Measurements from ENCODE around the gene MTF1. TPM values are rescaled to one million over a fixed set of nuclear protein-coding genes. Genes with fewer than 3 reads are reported as not detected.

MTF1 gene
- total and polyA plus RNA-seq, 5 donors: 2.4 to 13.4 (median 11.0) TPM

- Histone ChIP-seq H3K4me3 (ENCODE audit: low read length) (no peak overlapping the region), H3K27ac (ENCODE audit: low read length) (no peak overlapping the region), H3K27me3 (ENCODE audit: control insufficient read depth, insufficient read depth) (no peaks in the 10 kb centered on the region), H3K9me3 (ENCODE audit: control insufficient read depth, low read length) (no peaks in the 10 kb centered on the region), H3K4me1 (ENCODE audit: control insufficient read depth, insufficient read depth, low read length) (no peaks in the 10 kb centered on the region)
- intact Hi-C loops (cut with DNase I): no loop called here
- WGBS: 95% methylated on average over 4 of the region's 4 CpGs
- DNase-seq (no peak), ATAC-seq (no peak)
Observed at GRCh38 chr1:37831109-37831508, 28.3 kb downstream of the MTF1 start.

GRCh38 chr1:37828410-37829074, 30.9 kb downstream of the MTF1 start:
- intact Hi-C loops (cut with DNase I): no loop called here
- WGBS: 96% methylated on average over 12 of the region's 12 CpGs

GRCh38 chr1:37825506-37825905, 33.9 kb downstream of the MTF1 start:
- ATAC-seq (no peak), DNase-seq (no peak)
- H3K4me1 ChIP-seq (ENCODE audit: control insufficient read depth, insufficient read depth, low read length): no peaks in the 10 kb centered on the region
- no peak overlapping the region for H3K27ac ChIP-seq (ENCODE audit: low read length)
- 69% methylated on average over 2 of the region's 2 CpGs for WGBS
- intact Hi-C loops (cut with DNase I): no loop called here
- no peaks in the 10 kb centered on the region for H3K27me3 ChIP-seq (ENCODE audit: control insufficient read depth, insufficient read depth)
- no peak overlapping the region for H3K4me3 ChIP-seq (ENCODE audit: low read length)
- H3K9me3 ChIP-seq (ENCODE audit: control insufficient read depth, low read length): no peaks in the 10 kb centered on the region

More at GRCh38 chr1:37828410-37829074, 30.9 kb downstream of the MTF1 start:
- DNase-seq: no peak
- no peak for ATAC-seq
- Histone ChIP-seq H3K9me3 (ENCODE audit: control insufficient read depth, low read length) (no peaks in the 10 kb centered on the region), H3K4me3 (ENCODE audit: low read length) (no peak overlapping the region), H3K27me3 (ENCODE audit: control insufficient read depth, insufficient read depth) (no peaks in the 10 kb centered on the region), H3K4me1 (ENCODE audit: control insufficient read depth, insufficient read depth, low read length) (no peaks in the 10 kb centered on the region), H3K27ac (ENCODE audit: low read length) (no peak overlapping the region)

GRCh38 chr1:37824001-37824400, 35.4 kb downstream of the MTF1 start:
- no peak overlapping the region for H3K4me3 ChIP-seq (ENCODE audit: low read length)
- no peak for DNase-seq
- no peaks in the 10 kb centered on the region for H3K4me1 ChIP-seq (ENCODE audit: control insufficient read depth, insufficient read depth, low read length)
- H3K27me3 ChIP-seq (ENCODE audit: control insufficient read depth, insufficient read depth): no peaks in the 10 kb centered on the region
- intact Hi-C loops (cut with DNase I): no loop called here
- H3K27ac ChIP-seq (ENCODE audit: low read length): no peak overlapping the region
- H3K9me3 ChIP-seq (ENCODE audit: control insufficient read depth, low read length): no peaks in the 10 kb centered on the region
- ATAC-seq: no peak
- WGBS: 97% methylated on average over 2 of the region's 2 CpGs

- DNase-seq (no peak), ATAC-seq (no peak)
- Histone ChIP-seq H3K27me3 (ENCODE audit: control insufficient read depth, insufficient read depth) (no peaks in the 10 kb centered on the region), H3K27ac (ENCODE audit: low read length) (no peak overlapping the region), H3K4me1 (ENCODE audit: control insufficient read depth, insufficient read depth, low read length) (no peaks in the 10 kb centered on the region), H3K4me3 (ENCODE audit: low read length) (no peak overlapping the region), H3K9me3 (ENCODE audit: control insufficient read depth, low read length) (no peaks in the 10 kb centered on the region)
- intact Hi-C loops (cut with DNase I): no loop called here
- WGBS: 95% methylated on average over 9 of the region's 9 CpGs
Observed at GRCh38 chr1:37822906-37823815, 36.2 kb downstream of the MTF1 start.

GRCh38 chr1:37821481-37821880, 37.9 kb downstream of the MTF1 start:
- intact Hi-C loops (cut with DNase I): no loop called here
- 91% methylated on average over 2 of the region's 2 CpGs for WGBS
- H3K4me3 ChIP-seq (ENCODE audit: low read length): no peak overlapping the region
- H3K27ac ChIP-seq (ENCODE audit: low read length): no peak overlapping the region
- no peaks in the 10 kb centered on the region for H3K9me3 ChIP-seq (ENCODE audit: control insufficient read depth, low read length)
- H3K27me3 ChIP-seq (ENCODE audit: control insufficient read depth, insufficient read depth): no peaks in the 10 kb centered on the region
- no peak for ATAC-seq
- DNase-seq: no peak
- no peaks in the 10 kb centered on the region for H3K4me1 ChIP-seq (ENCODE audit: control insufficient read depth, insufficient read depth, low read length)

GRCh38 chr1:37817481-37817880, 41.9 kb downstream of the MTF1 start:
- WGBS: 32% methylated on average over 2 of the region's 2 CpGs
- intact Hi-C loops (cut with DNase I): no loop called here
- H3K4me3 ChIP-seq (ENCODE audit: low read length): no peak overlapping the region
- H3K9me3 ChIP-seq (ENCODE audit: control insufficient read depth, low read length): no peaks in the 10 kb centered on the region
- H3K27ac ChIP-seq (ENCODE audit: low read length): no peak overlapping the region
- DNase-seq (peak in 2 of 3 donors; percentile 56 to 83), ATAC-seq (no peak)
- no peaks in the 10 kb centered on the region for H3K27me3 ChIP-seq (ENCODE audit: control insufficient read depth, insufficient read depth)
- no peaks in the 10 kb centered on the region for H3K4me1 ChIP-seq (ENCODE audit: control insufficient read depth, insufficient read depth, low read length)

GRCh38 chr1:37814252-37814651, 45.1 kb downstream of the MTF1 start:
- peak in 1 of 2 donors; percentile 39 for ATAC-seq
- 75% methylated on average over 7 of the region's 7 CpGs for WGBS

GRCh38 chr1:37813529-37814145, 45.8 kb downstream of the MTF1 start:
- H3K4me3 ChIP-seq (ENCODE audit: low read length): no peak overlapping the region
- DNase-seq (no peak), ATAC-seq (no peak)
- no peak overlapping the region for H3K27ac ChIP-seq (ENCODE audit: low read length)
- intact Hi-C loops (cut with DNase I): loop anchor here in 1 of 4 donors (5.0 kb wide), 1 partner anchor 44 kb away; the partner anchor contains the start of gene MTF1
- H3K4me1 ChIP-seq (ENCODE audit: control insufficient read depth, insufficient read depth, low read length): peaks cover 5% of the 10 kb centered on the region
- no peaks in the 10 kb centered on the region for H3K27me3 ChIP-seq (ENCODE audit: control insufficient read depth, insufficient read depth)
- WGBS: 78% methylated on average over 2 of the region's 2 CpGs
- no peaks in the 10 kb centered on the region for H3K9me3 ChIP-seq (ENCODE audit: control insufficient read depth, low read length)

More at GRCh38 chr1:37814252-37814651, 45.1 kb downstream of the MTF1 start:
- Histone ChIP-seq H3K4me1 (ENCODE audit: control insufficient read depth, insufficient read depth, low read length) (peaks cover 1% of the 10 kb centered on the region), H3K27me3 (ENCODE audit: control insufficient read depth, insufficient read depth) (no peaks in the 10 kb centered on the region), H3K4me3 (ENCODE audit: low read length) (no peak overlapping the region), H3K27ac (ENCODE audit: low read length) (no peak overlapping the region), H3K9me3 (ENCODE audit: control insufficient read depth, low read length) (no peaks in the 10 kb centered on the region)
- intact Hi-C loops (cut with DNase I): loop anchor here in 1 of 4 donors (5.0 kb wide), 1 partner anchor 43 kb away; the partner anchor contains the start of gene MTF1
- DNase-seq: peak in 1 of 3 donors; percentile 53

GRCh38 chr1:37811027-37811655, 48.3 kb downstream of the MTF1 start:
- WGBS: 29% methylated on average over 7 of the region's 7 CpGs
- no peaks in the 10 kb centered on the region for H3K9me3 ChIP-seq (ENCODE audit: control insufficient read depth, low read length)
- peaks cover 8% of the 10 kb centered on the region for H3K4me1 ChIP-seq (ENCODE audit: control insufficient read depth, insufficient read depth, low read length)
- intact Hi-C loops (cut with DNase I): loop anchor here in 1 of 4 donors (5.0 kb wide), 1 partner anchor 46 kb away; the partner anchor contains the start of gene MTF1
- ATAC-seq (no peak), DNase-seq (peak; percentile 58 to 79 (median 73))
- no peak overlapping the region for H3K4me3 ChIP-seq (ENCODE audit: low read length)
- H3K27me3 ChIP-seq (ENCODE audit: control insufficient read depth, insufficient read depth): no peaks in the 10 kb centered on the region
- H3K27ac ChIP-seq (ENCODE audit: low read length): no peak overlapping the region
